MM.1S (cell line): Measurements from ENCODE around the gene DAB2IP.

Source experiments
- DNase-seq: peaks from one replicate; pipeline ENCODE4 v3.0.0-alpha.2; 2015
- H2AFZ ChIP-seq: fragments of 300-600 bp; sonication (generic); 2 replicates; pipeline ENCODE4 v1.6.0; 2016; ENCODE audit warnings: antibody characterized with exemption, low read length
- H3F3A ChIP-seq: fragments of 300-600 bp; sonication (generic); 2 replicates; pipeline ENCODE4 v1.6.1; 2016; ENCODE audit warnings: mild to moderate bottlenecking, antibody characterized with exemption, low read length, moderate library complexity, mixed read lengths; ENCODE audit not compliant: insufficient read depth
- H3K27ac ChIP-seq: fragments of 300-600 bp; sonication (generic); 2 replicates; pipeline ENCODE4 v1.5.1; 2016; ENCODE audit warnings: mild to moderate bottlenecking, low read length
- H3K27me3 ChIP-seq: fragments of 300-600 bp; sonication (generic); replicated peaks from 2 replicates; pipeline ENCODE4 v1.6.0; 2016; ENCODE audit warnings: low read length; ENCODE audit not compliant: insufficient read depth
- H3K36me3 ChIP-seq: fragments of 300-600 bp; sonication (generic); replicated peaks from 2 replicates; pipeline ENCODE4 v1.6.1; 2016; ENCODE audit warnings: mild to moderate bottlenecking, low read length, mixed read lengths; ENCODE audit not compliant: insufficient read depth
- H3K4me1 ChIP-seq: fragments of 300-600 bp; sonication (generic); 2 replicates; pipeline ENCODE4 v1.6.1; 2016; ENCODE audit warnings: low read length, mixed read lengths
- H3K4me2 ChIP-seq: fragments of 300-600 bp; sonication (generic); 2 replicates; pipeline ENCODE4 v1.6.0; 2016; ENCODE audit warnings: low read depth, low read length
- H3K4me3 ChIP-seq: fragments of 300-600 bp; sonication (generic); 2 replicates; pipeline ENCODE4 v1.5.1; 2016; ENCODE audit warnings: low read length, mixed read lengths
- H3K79me2 ChIP-seq: fragments of 300-600 bp; sonication (generic); 2 replicates; pipeline ENCODE4 v1.6.1; 2016; ENCODE audit warnings: mixed run types, low read length, mixed read lengths
- H3K9ac ChIP-seq: fragments of 300-600 bp; sonication (generic); 2 replicates; pipeline ENCODE4 v1.6.1; 2016; ENCODE audit warnings: low read length, mixed read lengths
- H3K9me2 ChIP-seq: fragments of 300-600 bp; sonication (generic); replicated peaks from 2 replicates; pipeline ENCODE4 v1.6.1; 2016; ENCODE audit warnings: mild to moderate bottlenecking, low read length, mixed read lengths; ENCODE audit not compliant: insufficient read depth
- H3K9me3 ChIP-seq: fragments of 300-600 bp; sonication (generic); replicated peaks from 2 replicates; pipeline ENCODE4 v1.6.1; 2016; ENCODE audit warnings: mild to moderate bottlenecking, low read length, mixed read lengths; ENCODE audit not compliant: insufficient read depth
- H4K20me1 ChIP-seq: fragments of 300-600 bp; sonication (generic); 2 replicates; pipeline ENCODE4 v1.6.1; 2016; ENCODE audit warnings: mild to moderate bottlenecking, low read length, moderate library complexity, mixed read lengths; ENCODE audit not compliant: insufficient read depth
- CTCF ChIP-seq: fragments of 300-600 bp; sonication (generic); IDR thresholded peaks from 2 replicates; pipeline ENCODE4 v1.5.1; 2016; ENCODE audit warnings: antibody characterized with exemption, low read length, mixed read lengths
- EZH2 ChIP-seq: fragments of 300-600 bp; sonication (generic); optimal IDR thresholded peaks from 2 replicates; pipeline ENCODE3; 2017; ENCODE audit warnings: low read depth, mild to moderate bottlenecking, antibody characterized with exemption, low read length, mixed read lengths
- EZH2phosphoT487 ChIP-seq: fragments of 300-600 bp; sonication (generic); IDR thresholded peaks from 2 replicates; pipeline ENCODE4 v1.6.1; 2018; ENCODE audit warnings: antibody characterized with exemption, low read length

Gene DAB2IP

GRCh38 chr9:121690766-121691165, 39.3 kb downstream of the DAB2IP start:
- no peak for TF ChIP-seq EZH2
- no peak for TF ChIP-seq EZH2phosphoT487
- no peak for TF ChIP-seq CTCF
- H3F3A ChIP-seq, result no peaks in the 10 kb centered on the region
- no peak overlapping the region for H2AFZ ChIP-seq
- H3K4me3 ChIP-seq, result no peak overlapping the region
- no peaks in the 10 kb centered on the region for H4K20me1 ChIP-seq
- H3K4me1 ChIP-seq, result no peaks in the 10 kb centered on the region
- no peaks in the 10 kb centered on the region for H3K9me2 ChIP-seq
- no peak overlapping the region for H3K9ac ChIP-seq
- H3K9me3 ChIP-seq, result no peaks in the 10 kb centered on the region
- no peak overlapping the region for H3K27ac ChIP-seq
- no peaks in the 10 kb centered on the region for H3K79me2 ChIP-seq
- H3K4me2 ChIP-seq, result no peak overlapping the region
- peaks cover under 1% of the 10 kb centered on the region; the same call in 1 of the 2 replicates for H3K27me3 ChIP-seq
- no peak for DNase-seq
- no peaks in the 10 kb centered on the region for H3K36me3 ChIP-seq

DNA sequence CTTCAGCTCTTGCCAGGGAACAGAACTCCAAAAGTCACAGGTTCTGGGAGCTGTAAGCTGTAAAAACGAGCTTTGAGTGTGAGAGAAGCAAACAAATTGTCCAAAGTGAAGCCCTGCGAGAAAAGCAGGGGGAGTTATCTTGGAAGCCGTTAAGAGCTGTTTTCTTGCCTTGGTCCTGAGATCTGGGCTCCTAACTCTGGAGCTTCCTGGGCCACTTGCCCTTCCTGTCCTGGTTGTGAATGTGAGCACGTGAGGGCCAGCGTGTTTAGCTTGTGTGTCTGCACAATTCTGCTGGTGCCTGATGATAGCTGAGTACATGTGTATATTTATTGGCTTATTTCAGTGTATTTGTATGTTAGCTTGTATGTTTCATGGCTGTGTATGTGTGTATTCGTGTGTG, 40.5 kb downstream of the DAB2IP start:
- no peak overlapping the region for H3K4me3 ChIP-seq
- H4K20me1 ChIP-seq, result no peaks in the 10 kb centered on the region
- H3K36me3 ChIP-seq, result no peaks in the 10 kb centered on the region
- H3K9me3 ChIP-seq, result no peaks in the 10 kb centered on the region
- no peaks in the 10 kb centered on the region for H3K79me2 ChIP-seq
- no peaks in the 10 kb centered on the region for H3K4me1 ChIP-seq
- H3K9me2 ChIP-seq, result no peaks in the 10 kb centered on the region
- 0 out of 2 replicates have a peak, but pooled peaks cover under 1% of the 10 kb centered on the region for H3K27me3 ChIP-seq
- no peaks in the 10 kb centered on the region for H3F3A ChIP-seq
- DNase-seq, result no peak
- no peak overlapping the region for H2AFZ ChIP-seq
- TF ChIP-seq EZH2, result no peak
- TF ChIP-seq CTCF, result no peak
- no peak for TF ChIP-seq EZH2phosphoT487
- H3K4me2 ChIP-seq, result no peak overlapping the region
- H3K27ac ChIP-seq, result no peak overlapping the region
- H3K9ac ChIP-seq, result no peak overlapping the region

- H3K9me3 ChIP-seq, result no peaks in the 10 kb centered on the region
- no peaks in the 10 kb centered on the region for H4K20me1 ChIP-seq
- no peaks in the 10 kb centered on the region for H3F3A ChIP-seq
- H3K36me3 ChIP-seq, result no peaks in the 10 kb centered on the region
- H3K9ac ChIP-seq, result no peak overlapping the region
- DNase-seq, result no peak
- H3K27me3 ChIP-seq, result peaks cover 10% of the 10 kb centered on the region; the same call in 1 of the 2 replicates
- no peak overlapping the region for H3K4me3 ChIP-seq
- TF ChIP-seq CTCF, result no peak
- no peak for TF ChIP-seq EZH2
- TF ChIP-seq EZH2phosphoT487, result no peak
- H2AFZ ChIP-seq, result no peak overlapping the region
- no peak overlapping the region for H3K27ac ChIP-seq
- H3K4me2 ChIP-seq, result no peak overlapping the region
- no peaks in the 10 kb centered on the region for H3K4me1 ChIP-seq
- no peaks in the 10 kb centered on the region for H3K79me2 ChIP-seq
- H3K9me2 ChIP-seq, result no peaks in the 10 kb centered on the region
Observed at GRCh38 chr9:121692606-121693387, 41.4 kb downstream of the DAB2IP start.
